K562 (cell line): ENCODE measurements around the gene NXPH4.

Source experiments
- BMI1 ChIP-seq: fragments of 150-350 bp; IDR thresholded peaks from 2 replicates; pipeline ENCODE4 v1.6.1; 2014; ENCODE audit warnings: low read length
- HDAC6 ChIP-seq: IDR thresholded peaks from 2 replicates; pipeline ENCODE4 v1.6.1; 2012; ENCODE audit warnings: low read depth, mild to moderate bottlenecking, control low read depth, inconsistent platforms, low read length, moderate library complexity
- MXI1 ChIP-seq: IDR thresholded peaks from 2 replicates; pipeline ENCODE4 v1.6.1; 2011; ENCODE audit warnings: low read depth, mild to moderate bottlenecking, improper control_type of control experiment, low read length
- RAD21 ChIP-seq, 2 experiments: fragments of 250-450 bp in 1 of 2; fragments of 450-650 bp in 1 of 2; sonication (Bioruptor Pico) in 1 of 2; formaldehyde crosslinking in 1 of 2; IDR thresholded peaks in 1 of 2; conservative IDR thresholded peaks in 1 of 2; 2 replicates each; pipeline versions ENCODE4 v1.4.0 to v1.8.0; 2020 to 2022; ENCODE audit warnings: mild to moderate bottlenecking in 2 of 2, moderate library complexity in 1 of 2
- RHOXF2B ChIP-seq: fragments of 250-450 bp; sonication (Bioruptor Pico); conservative IDR thresholded peaks from 2 replicates; pipeline ENCODE4 v1.5.1; 2021
- ZNF449 ChIP-seq: fragments of 250-450 bp; sonication (Bioruptor Pico); IDR thresholded peaks from 2 replicates; pipeline ENCODE4 v1.8.0; 2022; ENCODE audit warnings: moderate library complexity, mild to moderate bottlenecking, inconsistent platforms
- TF ChIP-seq, protein P1 (sequence below): IDR thresholded peaks from 2 replicates; pipeline ENCODE4 v1.6.1; 2016; ENCODE audit warnings: missing genetic modification characterization, missing compliant biosample characterization

GRCh38 chr12:57201219-57201618 is 15.4 kb upstream of the NXPH4 start:
- no peak for TF ChIP-seq MXI1
- TF ChIP-seq RAD21 (CRISPR knock-in tag; conservative IDR thresholded peaks at IDR 0.05 in 1 of 2, IDR thresholded peaks at IDR 0.05 in 1 of 2): no peak
- TF ChIP-seq BMI1: no peak
- no peak for TF ChIP-seq HDAC6
- TF ChIP-seq, protein P1, sequence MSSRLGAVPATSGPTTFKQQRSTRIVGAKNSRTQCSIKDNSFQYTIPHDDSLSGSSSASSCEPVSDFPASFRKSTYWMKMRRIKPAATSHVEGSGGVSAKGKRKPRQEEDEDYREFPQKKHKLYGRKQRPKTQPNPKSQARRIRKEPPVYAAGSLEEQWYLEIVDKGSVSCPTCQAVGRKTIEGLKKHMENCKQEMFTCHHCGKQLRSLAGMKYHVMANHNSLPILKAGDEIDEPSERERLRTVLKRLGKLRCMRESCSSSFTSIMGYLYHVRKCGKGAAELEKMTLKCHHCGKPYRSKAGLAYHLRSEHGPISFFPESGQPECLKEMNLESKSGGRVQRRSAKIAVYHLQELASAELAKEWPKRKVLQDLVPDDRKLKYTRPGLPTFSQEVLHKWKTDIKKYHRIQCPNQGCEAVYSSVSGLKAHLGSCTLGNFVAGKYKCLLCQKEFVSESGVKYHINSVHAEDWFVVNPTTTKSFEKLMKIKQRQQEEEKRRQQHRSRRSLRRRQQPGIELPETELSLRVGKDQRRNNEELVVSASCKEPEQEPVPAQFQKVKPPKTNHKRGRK (tag): no peak
- TF ChIP-seq RHOXF2B: no peak
- no peak for TF ChIP-seq ZNF449 (CRISPR knock-in tag)
